TTC549 (cell line): ENCODE data around the gene ARID3A.
"Not testable (repeated sequence)": the region's sequence is repeated elsewhere in the genome, so short reads cannot be mapped to it uniquely, and the experiment has no call there.

Experiments used
- FAIRE-seq: peaks from 2 replicates; lab custom pipeline; 2012; peaks lifted over from hg19 to GRCh38; lab: Jason Lieb, UNC

ARID3A gene

GRCh38 chr19:1019980-1020867 is 94.4 kb downstream of the ARID3A start:
- no peak for FAIRE-seq

- FAIRE-seq, result peak; percentile 31
Observed at GRCh38 chr19:1020868-1021425, 95.1 kb downstream of the ARID3A start, which contains the start of gene TMEM259. Gene TMEM259, minus strand, starts transcription at chr19:1021123. Its CDS starts 127 bp downstream, at chr19:1020996.

GRCh38 chr19:1023883-1024188 is 98.0 kb downstream of the ARID3A start:
- FAIRE-seq, result not testable (repeated sequence)

DNA sequence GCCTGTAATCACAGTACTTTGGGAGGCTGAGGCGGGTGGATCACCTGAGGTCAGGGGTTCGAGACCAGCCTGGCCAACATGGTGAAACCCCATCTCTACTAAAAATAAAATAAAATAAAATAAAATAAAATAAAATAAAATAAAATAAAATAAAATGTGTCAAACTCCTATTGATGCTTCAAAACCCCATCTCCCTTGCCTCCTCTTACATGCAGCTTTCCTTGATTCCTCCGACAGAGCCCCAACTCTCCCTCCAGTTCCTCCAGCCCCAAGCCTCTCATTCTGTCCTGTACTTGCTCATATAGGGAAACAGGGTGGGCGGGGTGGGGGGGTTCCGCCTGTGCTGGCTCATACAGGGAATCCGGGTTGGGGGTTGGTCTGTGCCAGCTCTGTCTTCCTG is 99.2 kb downstream of the ARID3A start:
- not testable (repeated sequence) for FAIRE-seq
